ENCODE data around the gene PNMT. TPM values are rescaled to one million over a fixed set of nuclear protein-coding genes. Genes with fewer than 3 reads are reported as not detected.

The PNMT gene
- polyA plus RNA-seq, 2 donors, result 1.8 to 2.2 TPM

DNA sequence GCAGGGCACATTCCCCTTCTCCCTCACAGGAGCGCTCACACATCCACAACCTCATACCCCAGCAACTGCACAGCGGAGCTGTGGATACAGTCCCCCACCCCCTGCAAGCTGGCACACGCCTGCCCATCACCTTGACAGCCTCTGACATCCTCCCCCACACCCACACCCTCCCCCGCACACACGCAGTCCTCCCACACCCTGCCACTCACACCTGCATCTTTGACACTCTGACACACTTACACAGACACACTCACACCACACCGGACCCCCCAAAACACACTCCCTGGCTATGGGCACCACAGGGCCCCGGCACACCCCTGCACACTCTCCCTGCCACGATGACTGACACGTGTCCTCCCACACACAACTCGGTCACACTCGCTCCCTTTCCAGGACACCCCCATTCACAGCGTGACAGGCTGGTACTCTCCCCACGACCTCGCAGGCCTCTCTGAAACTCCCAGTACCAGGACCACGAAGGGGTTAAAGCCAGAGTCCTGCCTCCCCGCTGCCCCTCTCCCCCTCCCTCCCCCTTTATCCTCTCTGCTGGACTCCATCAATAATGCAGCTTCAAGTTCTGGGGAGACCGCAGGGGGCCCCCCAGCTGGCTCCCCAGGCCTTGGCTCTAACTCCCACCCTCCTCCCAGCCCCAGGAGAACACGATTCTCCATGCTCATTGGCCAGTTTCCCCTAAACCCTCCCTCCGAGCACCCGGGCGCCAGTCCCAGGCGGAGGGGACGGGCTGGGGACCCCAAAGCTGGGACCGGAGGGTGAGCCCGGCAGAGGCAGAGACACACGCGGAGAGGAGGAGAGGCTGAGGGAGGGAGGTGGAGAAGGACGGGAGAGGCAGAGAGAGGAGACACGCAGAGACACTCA, 41.8 kb upstream of the PNMT start, which contains the start of gene PPP1R1B:
TSS of gene PPP1R1B (plus strand) at position 782 of the 876 bp plus-strand sequence. CDS start 441 bp downstream, outside the sequence.
- Histone ChIP-seq H3K27me3 (ENCODE audit: control insufficient read depth in 1 of 2, insufficient read depth in 2 of 2, low read length in 2 of 2) (no peaks in the 10 kb centered on the region), H3K9me3 (ENCODE audit: control insufficient read depth in 2 of 2, insufficient read depth in 1 of 2, low read depth in 1 of 2, low read length in 1 of 2) (no peaks in the 10 kb centered on the region), H3K27ac (ENCODE audit: low read depth in 2 of 2, low read length in 1 of 2) (no peak within 1 kb of the TSS), H3K4me3 (ENCODE audit: low read depth in 1 of 2, low read length in 2 of 2) (peak within 1 kb of the TSS in 1 of 2 donors; percentile 11), H3K4me1 (ENCODE audit: control insufficient read depth in 2 of 2, insufficient read depth in 2 of 2, low read length in 1 of 2) (peaks cover 6 to 18% of the 10 kb centered on the region in 2 donors), H3K36me3 (ENCODE audit: control insufficient read depth in 2 of 2, insufficient read depth in 2 of 2, low read length in 1 of 2) (no peaks in the 10 kb centered on the region)
- 11 to 13% methylated on average over 29 of the region's 29 CpGs for WGBS, 2 donors

GRCh38 chr17:39627047-39627711, 41.1 kb upstream of the PNMT start:
- Histone ChIP-seq H3K4me1 (ENCODE audit: control insufficient read depth in 2 of 2, insufficient read depth in 2 of 2, low read length in 1 of 2) (peaks cover 4 to 16% of the 10 kb centered on the region in 2 donors), H3K4me3 (ENCODE audit: low read depth in 1 of 2, low read length in 2 of 2) (peak overlapping the region in 1 of 2 donors; percentile 11), H3K36me3 (ENCODE audit: control insufficient read depth in 2 of 2, insufficient read depth in 2 of 2, low read length in 1 of 2) (no peaks in the 10 kb centered on the region), H3K27me3 (ENCODE audit: control insufficient read depth in 1 of 2, insufficient read depth in 2 of 2, low read length in 2 of 2) (no peaks in the 10 kb centered on the region), H3K9me3 (ENCODE audit: control insufficient read depth in 2 of 2, insufficient read depth in 1 of 2, low read depth in 1 of 2, low read length in 1 of 2) (no peaks in the 10 kb centered on the region), H3K27ac (ENCODE audit: low read depth in 2 of 2, low read length in 1 of 2) (no peak overlapping the region)
- WGBS, 2 donors, result 6 to 7% methylated on average over 29 to 72 of the region's 72 CpGs

DNA sequence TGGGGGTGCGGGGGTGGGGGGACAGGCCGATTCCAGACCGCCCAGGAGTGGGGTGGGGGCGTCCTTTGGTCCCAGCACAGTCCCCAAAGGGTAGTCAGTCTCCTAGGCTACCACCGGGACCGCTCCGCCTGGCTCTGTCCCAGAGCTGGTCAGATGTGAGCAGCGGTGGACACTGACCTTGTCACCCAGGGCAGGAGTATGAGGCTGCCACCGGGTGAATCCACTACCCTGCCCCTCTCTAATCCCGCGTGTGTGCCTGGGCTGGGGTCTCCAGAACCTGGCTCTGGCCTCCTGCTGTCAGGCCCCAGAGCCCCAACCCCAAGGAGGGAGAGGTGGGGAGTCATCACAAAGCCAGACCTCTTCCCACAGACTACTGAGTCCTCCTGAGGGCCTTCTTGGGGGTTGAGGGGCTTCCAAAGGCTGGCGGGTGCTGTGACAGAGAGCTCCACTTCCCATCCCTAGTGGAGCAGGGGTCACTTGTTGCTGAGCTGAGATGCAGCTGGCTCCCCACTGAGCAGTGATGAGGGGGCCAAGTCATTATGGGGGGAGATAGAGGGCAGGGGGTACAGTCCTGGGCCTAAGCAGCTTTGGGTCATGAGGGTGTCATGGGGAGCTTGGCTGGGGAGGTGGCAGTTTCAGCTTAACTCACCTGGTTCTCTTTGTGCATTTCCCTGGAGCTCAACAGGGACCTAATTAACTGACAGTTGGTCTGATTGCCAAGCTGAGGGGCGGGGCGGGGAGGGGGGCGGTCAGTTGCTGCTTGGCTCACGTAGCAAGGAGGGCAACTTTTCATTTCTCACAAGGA, 40.3 kb upstream of the PNMT start:
- H3K27me3 ChIP-seq (ENCODE audit: control insufficient read depth in 1 of 2, insufficient read depth in 2 of 2, low read length in 2 of 2), result no peaks in the 10 kb centered on the region
- 52 to 59% methylated on average over 16 of the region's 16 CpGs for WGBS, 2 donors
- H3K4me3 ChIP-seq (ENCODE audit: low read depth in 1 of 2, low read length in 2 of 2), result no peak overlapping the region
- no peak overlapping the region for H3K27ac ChIP-seq (ENCODE audit: low read depth in 2 of 2, low read length in 1 of 2)
- H3K36me3 ChIP-seq (ENCODE audit: control insufficient read depth in 2 of 2, insufficient read depth in 2 of 2, low read length in 1 of 2), result no peaks in the 10 kb centered on the region
- peaks cover 3 to 13% of the 10 kb centered on the region in 2 donors for H3K4me1 ChIP-seq (ENCODE audit: control insufficient read depth in 2 of 2, insufficient read depth in 2 of 2, low read length in 1 of 2)
- no peaks in the 10 kb centered on the region for H3K9me3 ChIP-seq (ENCODE audit: control insufficient read depth in 2 of 2, insufficient read depth in 1 of 2, low read depth in 1 of 2, low read length in 1 of 2)

GRCh38 chr17:39628655-39629493, 39.4 kb upstream of the PNMT start:
- H3K4me1 ChIP-seq (ENCODE audit: control insufficient read depth in 2 of 2, insufficient read depth in 2 of 2, low read length in 1 of 2), result peaks cover 3 to 13% of the 10 kb centered on the region in 2 donors
- no peaks in the 10 kb centered on the region for H3K36me3 ChIP-seq (ENCODE audit: control insufficient read depth in 2 of 2, insufficient read depth in 2 of 2, low read length in 1 of 2)
- no peak overlapping the region for H3K27ac ChIP-seq (ENCODE audit: low read depth in 2 of 2, low read length in 1 of 2)
- no peak overlapping the region for H3K4me3 ChIP-seq (ENCODE audit: low read depth in 1 of 2, low read length in 2 of 2)
- no peaks in the 10 kb centered on the region for H3K27me3 ChIP-seq (ENCODE audit: control insufficient read depth in 1 of 2, insufficient read depth in 2 of 2, low read length in 2 of 2)
- H3K9me3 ChIP-seq (ENCODE audit: control insufficient read depth in 2 of 2, insufficient read depth in 1 of 2, low read depth in 1 of 2, low read length in 1 of 2), result no peaks in the 10 kb centered on the region
- 61 to 64% methylated on average over 10 of the region's 10 CpGs for WGBS, 2 donors

- H3K4me3 ChIP-seq (ENCODE audit: low read depth in 1 of 2, low read length in 2 of 2), result no peak overlapping the region
- 67 to 73% methylated on average over 3 of the region's 3 CpGs for WGBS, 2 donors
- H3K9me3 ChIP-seq (ENCODE audit: control insufficient read depth in 2 of 2, insufficient read depth in 1 of 2, low read depth in 1 of 2, low read length in 1 of 2), result no peaks in the 10 kb centered on the region
- no peaks in the 10 kb centered on the region for H3K36me3 ChIP-seq (ENCODE audit: control insufficient read depth in 2 of 2, insufficient read depth in 2 of 2, low read length in 1 of 2)
- no peak overlapping the region for H3K27ac ChIP-seq (ENCODE audit: low read depth in 2 of 2, low read length in 1 of 2)
- no peaks in the 10 kb centered on the region for H3K27me3 ChIP-seq (ENCODE audit: control insufficient read depth in 1 of 2, insufficient read depth in 2 of 2, low read length in 2 of 2)
- H3K4me1 ChIP-seq (ENCODE audit: control insufficient read depth in 2 of 2, insufficient read depth in 2 of 2, low read length in 1 of 2), result peaks cover 3 to 13% of the 10 kb centered on the region in 2 donors
Measured at GRCh38 chr17:39629494-39629880, 38.8 kb upstream of the PNMT start.

- Histone ChIP-seq H3K27me3 (ENCODE audit: control insufficient read depth in 1 of 2, insufficient read depth in 2 of 2, low read length in 2 of 2) (no peaks in the 10 kb centered on the region), H3K4me3 (ENCODE audit: low read depth in 1 of 2, low read length in 2 of 2) (no peak overlapping the region)
Measured at GRCh38 chr17:39629898-39630297, 38.4 kb upstream of the PNMT start.

DNA sequence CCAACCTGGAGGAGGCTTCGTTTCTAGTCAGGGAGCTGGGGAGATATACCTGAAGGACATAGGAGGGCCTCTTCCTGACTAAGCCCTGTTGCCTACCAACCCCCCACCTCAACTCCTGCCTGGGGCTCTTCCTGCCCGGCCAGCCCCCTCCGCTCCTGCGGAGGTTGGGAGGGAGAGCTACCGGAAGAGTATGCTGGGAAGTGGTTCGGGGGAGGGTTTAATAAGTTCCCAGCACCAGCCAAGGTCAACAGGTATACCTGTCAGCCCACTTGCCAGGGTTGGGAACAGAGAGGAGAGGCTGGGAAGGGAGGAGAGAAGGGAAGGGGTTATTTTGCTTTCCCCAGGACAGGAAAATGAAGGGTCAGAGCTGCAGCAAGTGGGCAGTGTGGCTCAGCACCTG, 36.9 kb upstream of the PNMT start:
- no peak overlapping the region for H3K4me3 ChIP-seq (ENCODE audit: low read depth in 1 of 2, low read length in 2 of 2)
- no peak overlapping the region for H3K27ac ChIP-seq (ENCODE audit: low read depth in 2 of 2, low read length in 1 of 2)
- H3K9me3 ChIP-seq (ENCODE audit: control insufficient read depth in 2 of 2, insufficient read depth in 1 of 2, low read depth in 1 of 2, low read length in 1 of 2), result no peaks in the 10 kb centered on the region
- WGBS, 2 donors, result 16 to 21% methylated on average over 6 of the region's 6 CpGs
- no peaks in the 10 kb centered on the region for H3K36me3 ChIP-seq (ENCODE audit: control insufficient read depth in 2 of 2, insufficient read depth in 2 of 2, low read length in 1 of 2)
- H3K4me1 ChIP-seq (ENCODE audit: control insufficient read depth in 2 of 2, insufficient read depth in 2 of 2, low read length in 1 of 2), result peaks cover 0 to 3% of the 10 kb centered on the region in 2 donors
- no peaks in the 10 kb centered on the region for H3K27me3 ChIP-seq (ENCODE audit: control insufficient read depth in 1 of 2, insufficient read depth in 2 of 2, low read length in 2 of 2)

More at GRCh38 chr17:39629898-39630297, 38.4 kb upstream of the PNMT start:
- H3K9me3 ChIP-seq (ENCODE audit: control insufficient read depth in 2 of 2, insufficient read depth in 1 of 2, low read depth in 1 of 2, low read length in 1 of 2), result no peaks in the 10 kb centered on the region
- 70 to 80% methylated on average over 12 of the region's 12 CpGs for WGBS, 2 donors
- no peaks in the 10 kb centered on the region for H3K36me3 ChIP-seq (ENCODE audit: control insufficient read depth in 2 of 2, insufficient read depth in 2 of 2, low read length in 1 of 2)
- no peak overlapping the region for H3K27ac ChIP-seq (ENCODE audit: low read depth in 2 of 2, low read length in 1 of 2)
- peaks cover 3 to 12% of the 10 kb centered on the region in 2 donors for H3K4me1 ChIP-seq (ENCODE audit: control insufficient read depth in 2 of 2, insufficient read depth in 2 of 2, low read length in 1 of 2)

DNA sequence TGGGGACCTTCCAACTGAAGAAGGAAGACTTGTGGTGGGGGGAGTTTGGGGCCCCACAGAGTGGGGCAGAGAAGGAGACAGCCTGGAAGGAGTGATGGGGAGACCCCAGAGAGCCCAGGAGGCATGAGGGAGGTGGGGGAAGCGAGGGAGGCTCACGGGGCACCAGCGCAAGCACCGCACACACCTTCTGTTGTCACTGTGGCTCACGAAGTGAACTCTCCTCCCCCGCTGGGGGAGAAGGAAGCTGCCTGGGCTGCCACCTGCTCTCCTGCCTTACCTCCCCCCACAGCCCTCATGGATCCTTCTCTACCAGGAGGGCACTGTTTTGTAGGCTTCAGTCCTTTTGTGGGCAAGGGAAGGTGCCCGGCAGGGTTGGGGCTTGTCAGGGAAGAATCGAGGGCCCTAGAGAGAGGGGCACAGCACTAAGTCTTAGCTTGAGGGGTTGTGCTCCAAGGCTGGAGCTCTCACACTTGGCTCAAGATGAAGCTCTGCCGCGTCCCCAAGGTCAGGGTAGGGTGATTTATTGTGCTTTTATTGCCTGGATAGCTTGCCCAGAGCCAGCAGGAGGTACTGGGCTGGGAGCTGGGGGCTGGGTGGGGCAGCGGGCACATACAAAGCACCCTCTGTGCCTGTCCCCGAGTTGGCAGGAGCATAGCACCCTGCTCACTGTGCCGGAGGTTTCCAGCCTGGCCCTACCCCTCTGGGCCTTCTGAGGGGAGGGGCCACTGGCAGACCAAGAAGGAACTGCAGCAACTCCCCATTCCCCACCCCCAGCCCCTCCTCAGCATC, 35.9 kb upstream of the PNMT start:
- Histone ChIP-seq H3K4me1 (ENCODE audit: control insufficient read depth in 2 of 2, insufficient read depth in 2 of 2, low read length in 1 of 2) (peaks cover 0 to under 1% of the 10 kb centered on the region in 2 donors), H3K27me3 (ENCODE audit: control insufficient read depth in 1 of 2, insufficient read depth in 2 of 2, low read length in 2 of 2) (no peaks in the 10 kb centered on the region), H3K36me3 (ENCODE audit: control insufficient read depth in 2 of 2, insufficient read depth in 2 of 2, low read length in 1 of 2) (no peaks in the 10 kb centered on the region), H3K9me3 (ENCODE audit: control insufficient read depth in 2 of 2, insufficient read depth in 1 of 2, low read depth in 1 of 2, low read length in 1 of 2) (no peaks in the 10 kb centered on the region), H3K4me3 (ENCODE audit: low read depth in 1 of 2, low read length in 2 of 2) (no peak overlapping the region), H3K27ac (ENCODE audit: low read depth in 2 of 2, low read length in 1 of 2) (no peak overlapping the region)
- WGBS, 2 donors, result 54 to 57% methylated on average over 11 to 13 of the region's 13 CpGs

Data from esophagus (tissue), 2 donors.